Measurements from ENCODE around the gene ADGRL1.

The ADGRL1 gene

DNA sequence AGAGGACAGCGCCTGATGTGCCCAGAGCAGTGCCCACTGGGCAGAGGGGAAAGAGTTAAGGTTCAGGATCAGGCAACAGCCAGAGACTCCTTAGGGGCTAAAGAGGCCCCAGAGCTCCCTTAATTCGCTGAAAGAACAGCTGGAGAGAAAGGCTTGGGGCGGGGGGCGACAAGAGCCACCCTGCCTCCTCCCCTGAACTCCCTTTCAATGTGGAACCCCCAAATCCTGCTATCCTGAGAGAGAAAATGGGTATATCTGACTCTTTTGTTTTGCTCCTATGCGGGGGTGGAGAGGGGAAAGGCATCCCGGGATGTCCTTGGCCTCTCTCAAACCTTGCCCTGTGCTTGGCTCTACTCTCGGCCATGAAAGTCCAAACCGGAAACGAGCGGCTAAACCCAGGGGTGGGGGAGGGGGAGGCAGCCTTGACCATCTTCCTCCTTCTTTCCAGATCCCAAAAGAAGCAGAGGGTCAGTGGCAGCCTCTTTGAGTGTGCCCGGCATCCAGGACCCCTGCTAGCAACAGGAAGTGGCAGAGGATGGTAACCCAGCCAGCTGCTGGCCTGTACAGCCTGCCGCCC, 93.1 kb downstream of the ADGRL1 start:
- no peak for DNase-seq (ENCODE audit: low read depth in 2 of 2)

- DNase-seq (ENCODE audit: low read depth in 2 of 2) = no peak
These were observed 93.7 kb downstream of the ADGRL1 start for GRCh38 chr19:14112051-14112808.

DNA sequence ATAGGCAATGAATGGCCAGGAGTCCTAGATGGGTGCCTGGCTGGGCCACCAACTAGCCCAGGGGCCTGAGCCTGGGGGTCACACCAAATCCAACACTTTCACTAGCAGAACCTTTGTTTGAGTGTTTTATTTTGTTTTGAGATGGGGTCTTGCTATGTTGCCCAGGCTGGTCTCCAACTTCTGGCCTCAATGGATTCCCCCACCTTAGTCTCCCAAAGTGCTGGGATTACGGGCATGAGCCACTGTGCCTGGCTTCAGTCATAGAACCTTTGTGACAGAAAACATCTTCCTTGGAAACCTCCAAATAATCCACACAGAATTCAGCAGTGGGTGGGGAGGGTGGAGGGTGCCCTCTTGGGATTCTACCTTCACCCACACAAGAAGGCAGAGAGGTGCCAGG, 94.5 kb downstream of the ADGRL1 start:
- no peak for DNase-seq (ENCODE audit: low read depth in 2 of 2)

DNA sequence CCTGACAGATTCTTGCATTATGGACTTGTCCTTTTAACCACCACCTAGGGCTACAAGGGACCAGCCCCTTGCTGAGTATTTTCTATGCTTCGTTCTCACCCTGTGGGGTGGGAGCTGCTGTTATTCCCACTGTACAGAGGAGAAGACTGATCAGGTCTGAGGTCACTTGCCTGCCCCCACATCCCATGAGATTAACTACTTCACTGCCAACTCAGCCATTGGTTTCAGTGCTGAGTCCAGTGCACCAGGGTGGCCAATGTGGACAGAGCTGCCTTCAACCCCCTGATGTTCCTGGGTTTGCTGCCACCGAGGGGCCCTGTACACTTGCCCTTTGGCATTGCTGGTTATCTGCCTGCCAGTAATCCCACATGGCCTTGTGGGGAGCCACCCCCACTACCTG, 95.3 kb downstream of the ADGRL1 start:
- no peak for DNase-seq (ENCODE audit: low read depth in 2 of 2)

- DNase-seq (ENCODE audit: low read depth in 2 of 2) = no peak
These were observed 98.1 kb downstream of the ADGRL1 start for GRCh38 chr19:14107581-14108461.

DNA sequence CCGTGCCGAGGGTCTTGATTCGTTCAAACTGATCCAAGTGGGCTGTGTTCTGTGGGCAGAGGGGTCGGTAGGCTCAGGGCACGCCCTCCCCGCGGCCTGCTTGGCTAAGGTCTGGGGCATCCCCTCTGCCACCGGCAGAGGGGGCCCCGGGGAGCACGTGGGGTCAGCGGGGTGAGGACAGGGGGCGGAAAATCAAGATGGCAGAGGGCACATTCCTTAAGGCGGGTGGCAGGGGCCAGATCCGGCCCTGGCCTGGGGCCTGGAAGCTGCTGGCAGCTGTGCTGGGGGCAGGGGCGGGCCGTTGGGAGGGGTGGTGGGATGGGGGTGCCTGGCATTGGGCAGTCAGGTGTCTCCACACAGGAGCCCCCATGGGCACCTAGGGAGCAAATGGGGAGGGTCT, 99.1 kb downstream of the ADGRL1 start:
- no peak for DNase-seq (ENCODE audit: low read depth in 2 of 2)

GRCh38 chr19:14105680-14106079, 100.3 kb downstream of the ADGRL1 start:
- no peak for DNase-seq (ENCODE audit: low read depth in 2 of 2)

DNA sequence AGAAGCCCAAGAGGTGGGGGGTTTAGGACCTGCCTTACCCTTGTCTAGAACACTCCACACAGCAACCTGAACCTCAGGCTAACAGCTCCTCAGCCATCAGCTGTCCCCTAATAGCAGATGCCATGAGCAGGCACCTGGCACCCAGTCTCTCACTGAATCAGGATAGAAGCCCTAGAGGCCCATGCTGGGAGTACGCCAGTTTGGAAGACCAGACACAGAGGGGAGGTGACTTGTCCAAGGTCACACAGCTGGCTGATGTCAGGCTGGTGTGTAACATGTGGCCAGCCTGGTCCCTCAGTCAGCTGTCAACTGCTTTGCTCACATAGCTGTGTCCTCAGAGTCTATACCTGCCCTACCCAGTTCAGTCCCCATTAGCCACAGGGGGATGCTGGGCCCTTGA, 102.7 kb downstream of the ADGRL1 start:
- no peak for DNase-seq (ENCODE audit: low read depth in 2 of 2)

DNA sequence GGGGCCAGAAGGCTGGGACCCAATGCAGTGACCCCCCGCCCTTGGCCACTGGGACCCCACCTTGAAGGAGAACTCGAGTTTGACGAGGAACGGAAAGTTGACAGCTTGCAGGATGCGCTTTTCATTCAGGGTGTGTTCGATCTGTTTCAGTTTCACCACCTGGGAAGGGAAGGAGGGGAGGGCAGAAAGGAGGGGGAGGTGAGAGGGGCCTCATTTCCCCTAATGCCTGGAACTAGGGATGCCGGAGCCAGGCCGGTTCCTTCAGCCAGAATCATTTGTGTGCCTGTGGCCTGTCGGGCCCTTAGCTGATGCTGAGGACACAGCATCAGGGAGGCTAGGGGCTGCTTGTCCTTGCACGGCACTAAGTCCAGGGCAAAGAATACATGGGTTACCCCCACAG, 103.2 kb downstream of the ADGRL1 start:
- DNase-seq (ENCODE audit: low read depth in 2 of 2) = no peak

- no peak for DNase-seq (ENCODE audit: low read depth in 2 of 2)
These were observed 103.8 kb downstream of the ADGRL1 start for GRCh38 chr19:14102102-14102696.

DNA sequence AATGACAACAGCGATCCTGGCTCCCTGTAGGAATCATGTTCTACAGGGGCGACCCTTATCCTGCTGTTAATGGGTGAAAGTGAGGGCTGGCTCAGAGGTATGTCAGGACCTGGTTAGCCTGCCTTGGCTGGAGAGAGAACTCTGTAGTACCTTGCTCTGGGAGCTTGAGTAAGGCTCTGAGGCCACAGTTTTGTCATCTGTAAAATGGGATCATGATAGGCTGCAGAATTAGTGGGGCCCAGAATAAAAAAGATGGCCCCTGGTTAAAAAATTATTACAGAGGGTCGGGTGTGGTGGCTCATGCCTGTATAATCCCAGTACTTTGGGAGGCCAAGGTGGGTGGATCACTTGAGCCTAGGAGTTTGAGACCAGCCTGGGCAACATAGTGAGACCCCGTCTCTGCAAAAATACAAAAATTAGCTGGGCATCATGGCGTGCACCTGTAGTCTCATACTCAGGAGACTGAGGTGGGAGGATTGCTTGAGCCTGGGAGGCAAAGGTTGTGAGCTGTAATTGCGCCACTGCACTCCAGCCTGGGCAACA, 104.9 kb downstream of the ADGRL1 start:
- no peak for DNase-seq (ENCODE audit: low read depth in 2 of 2)

Measured in stimulated activated CD8-positive, alpha-beta memory T cell treated with anti-CD3 and anti-CD28 coated beads, Interleukin-2, amount 100 ng/mL, for 48 hours (primary cell).